Peyer's patch (tissue), 4 donors: ENCODE data around the gene HSPA12B.

Experiments
- POLR2A ChIP-seq, 2 donors: fragments of 450-650 bp; IDR thresholded peaks; one replicate each; pipeline ENCODE4 v1.5.1; 2017; ENCODE audit warnings: antibody characterized with exemption in 2 of 2, mild to moderate bottlenecking in 2 of 2, moderate library complexity in 2 of 2
- TF ChIP-seq, protein P1 (sequence below), 6 experiments: fragments of 450-650 bp in 4 of 6; fragments of 200-600 bp in 2 of 6; sonication (generic) in 1 of 6; IDR thresholded peaks; one replicate each; pipeline ENCODE4 v1.5.1; 2017 to 2019; ENCODE audit warnings: antibody characterized with exemption in 6 of 6, mild to moderate bottlenecking in 3 of 6, moderate library complexity in 1 of 6

DNA sequence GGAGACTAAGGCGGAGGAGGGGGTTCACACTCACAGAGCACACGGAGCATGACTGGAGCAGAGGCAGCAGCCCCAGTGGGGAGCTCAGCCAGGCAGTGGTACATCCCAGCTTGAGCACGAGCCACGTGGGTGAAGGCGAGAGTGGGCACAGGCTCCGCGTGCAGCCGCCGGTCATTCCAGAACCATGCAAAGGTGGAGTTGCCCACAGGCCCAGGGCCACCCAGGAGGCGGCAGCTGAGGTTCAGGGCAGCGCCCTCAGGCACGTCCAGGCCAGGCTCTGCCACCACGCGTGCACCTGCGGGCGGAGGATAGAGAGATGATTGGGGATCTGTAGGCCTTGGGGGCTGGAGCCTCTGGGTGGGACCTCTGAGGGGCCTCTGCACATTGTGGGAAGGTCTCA, 41.2 kb upstream of the HSPA12B start:
- TF ChIP-seq, protein P1, sequence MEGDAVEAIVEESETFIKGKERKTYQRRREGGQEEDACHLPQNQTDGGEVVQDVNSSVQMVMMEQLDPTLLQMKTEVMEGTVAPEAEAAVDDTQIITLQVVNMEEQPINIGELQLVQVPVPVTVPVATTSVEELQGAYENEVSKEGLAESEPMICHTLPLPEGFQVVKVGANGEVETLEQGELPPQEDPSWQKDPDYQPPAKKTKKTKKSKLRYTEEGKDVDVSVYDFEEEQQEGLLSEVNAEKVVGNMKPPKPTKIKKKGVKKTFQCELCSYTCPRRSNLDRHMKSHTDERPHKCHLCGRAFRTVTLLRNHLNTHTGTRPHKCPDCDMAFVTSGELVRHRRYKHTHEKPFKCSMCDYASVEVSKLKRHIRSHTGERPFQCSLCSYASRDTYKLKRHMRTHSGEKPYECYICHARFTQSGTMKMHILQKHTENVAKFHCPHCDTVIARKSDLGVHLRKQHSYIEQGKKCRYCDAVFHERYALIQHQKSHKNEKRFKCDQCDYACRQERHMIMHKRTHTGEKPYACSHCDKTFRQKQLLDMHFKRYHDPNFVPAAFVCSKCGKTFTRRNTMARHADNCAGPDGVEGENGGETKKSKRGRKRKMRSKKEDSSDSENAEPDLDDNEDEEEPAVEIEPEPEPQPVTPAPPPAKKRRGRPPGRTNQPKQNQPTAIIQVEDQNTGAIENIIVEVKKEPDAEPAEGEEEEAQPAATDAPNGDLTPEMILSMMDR (IDR thresholded peaks at IDR 0.05) = no peak
- TF ChIP-seq POLR2A (IDR thresholded peaks at IDR 0.05) = no peak
